K562 (cell line): ENCODE data around the gene ITGA11. TPM values are rescaled to one million over a fixed set of nuclear protein-coding genes. Genes with fewer than 3 reads are reported as not detected.

Source experiments
- ATAC-seq: fragments of 200-7000 bp; cut with Tn5 transposase; 3 replicates; pipeline ENCODE4 v1.9.1; 2020; ENCODE audit warnings: moderate library complexity
- BruUV-seq: library from RNA; stranded (reverse); fragments of 400-500 nt; replicated peaks from 2 replicates; lab custom pipeline; 2021; lab: Mats Ljungman, UMichigan
- CTCF ChIA-PET: fragments of 300-600 bp; formaldehyde crosslinking; extraction: SDS; loops from one replicate; lab custom pipeline; 2021; ENCODE audit warnings: low intra/inter-chr PET ratio; lab: Yijun Ruan, JAX
- POLR2A ChIA-PET: fragments of 300-600, 350-650 bp; sonication (Branson Sonifier 250); formaldehyde crosslinking; extraction: SDS; loops from one replicate; lab custom pipeline; 2021; ENCODE audit warnings: antibody characterized with exemption, inconsistent platforms; lab: Yijun Ruan, JAX
- DNase-seq, 4 experiments: peaks; one replicate each; pipeline versions ENCODE4 v3.0.0 to v3.0.0-alpha.2; 2011 to 2018; ENCODE audit warnings: low spot score in 3 of 4, mixed read lengths in 3 of 4; ENCODE audit errors: extremely low read depth in 1 of 4
- FAIRE-seq: peaks from 2 replicates; lab custom pipeline; 2011; peaks lifted over from hg19 to GRCh38; lab: Jason Lieb, UNC
- H2AFZ ChIP-seq: 2 replicates; pipeline ENCODE4 v1.6.0; 2011; ENCODE audit warnings: low read depth, low read length, control low read depth, inconsistent platforms
- H3K27ac ChIP-seq: fragments of 200-600 bp; 3 replicates; pipeline ENCODE4 v1.8.0; 2011; ENCODE audit warnings: low read depth, mild to moderate bottlenecking, control low read depth, inconsistent platforms, low read length, moderate library complexity, mixed read lengths; ENCODE audit errors: extremely low read depth
- H3K27me3 ChIP-seq, 2 experiments: fragments of 300-600 bp in 1 of 2; 2 replicates in 1 of 2; 3 replicates in 1 of 2; pipeline versions ENCODE4 v1.6.0 to v1.8.0; 2011; ENCODE audit warnings: inconsistent platforms in 2 of 2, low read length in 2 of 2, mild to moderate bottlenecking in 1 of 2, mixed read lengths in 1 of 2, moderate library complexity in 1 of 2; ENCODE audit not compliant: control insufficient read depth in 2 of 2, insufficient read depth in 2 of 2
- H3K36me3 ChIP-seq: fragments of 300-600 bp; 3 replicates; pipeline ENCODE4 v1.8.0; 2011; ENCODE audit warnings: mild to moderate bottlenecking, low read length, inconsistent platforms; ENCODE audit not compliant: control insufficient read depth, insufficient read depth
- H3K4me1 ChIP-seq, 2 experiments: fragments of 200-600 bp in 1 of 2; replicated peaks in 1 of 2; 2 replicates in 1 of 2; 3 replicates in 1 of 2; pipeline versions ENCODE4 v1.5.1 to v1.8.0; 2011; ENCODE audit warnings: inconsistent platforms in 2 of 2, low read length in 2 of 2, mild to moderate bottlenecking in 1 of 2, mixed read lengths in 1 of 2, moderate library complexity in 1 of 2; ENCODE audit not compliant: control insufficient read depth in 2 of 2, insufficient read depth in 2 of 2
- H3K4me2 ChIP-seq: 2 replicates; pipeline ENCODE4 v1.6.1; 2011; ENCODE audit warnings: low read length, control low read depth, inconsistent platforms, mixed read lengths; ENCODE audit not compliant: insufficient read depth
- H3K4me3 ChIP-seq: fragments of 200-600 bp; sonication (generic), shearing (Covaris generic); 2 replicates; pipeline ENCODE4 v1.5.1; 2016; ENCODE audit warnings: control low read depth, inconsistent platforms
- H3K79me2 ChIP-seq: fragments of 200-600 bp; 3 replicates; pipeline ENCODE4 v1.8.0; 2011; ENCODE audit warnings: low read length, inconsistent platforms; ENCODE audit not compliant: control insufficient read depth, insufficient read depth
- H3K9ac ChIP-seq, 2 experiments: 2 replicates each; pipeline versions ENCODE4 v1.6.0 to v1.6.1; 2011; ENCODE audit warnings: low read depth in 2 of 2, low read length in 2 of 2, control low read depth in 1 of 2, inconsistent platforms in 1 of 2, mild to moderate bottlenecking in 1 of 2, mixed read lengths in 1 of 2; ENCODE audit not compliant: insufficient read depth in 1 of 2
- H3K9me1 ChIP-seq: one replicate; pipeline ENCODE4 v1.6.0; 2011; ENCODE audit warnings: inconsistent platforms, mild to moderate bottlenecking, low read length, moderate library complexity; ENCODE audit not compliant: control insufficient read depth, insufficient read depth
- H3K9me3 ChIP-seq: replicated peaks from 2 replicates; pipeline ENCODE4 v1.5.1; 2011; ENCODE audit warnings: low read depth, low read length, inconsistent platforms; ENCODE audit not compliant: control insufficient read depth, insufficient read depth
- H4K20me1 ChIP-seq: replicated peaks from 2 replicates; pipeline ENCODE4 v1.6.1; 2011; ENCODE audit warnings: low read length, inconsistent platforms, mixed read lengths; ENCODE audit not compliant: control insufficient read depth, insufficient read depth
- CBFB ChIP-seq: sonication (generic); formaldehyde crosslinking; IDR thresholded peaks from 2 replicates; pipeline ENCODE4 v1.4.0; 2020; ENCODE audit warnings: mild to moderate bottlenecking, missing genetic modification reagents
- EGR1 ChIP-seq: fragments of 450-650 bp; conservative IDR thresholded peaks from 2 replicates; pipeline ENCODE4 v1.6.1; 2017; ENCODE audit warnings: mild to moderate bottlenecking
- NUFIP1 ChIP-seq: fragments of 450-650 bp; IDR thresholded peaks from 2 replicates; pipeline ENCODE4 v1.6.1; 2018; ENCODE audit not compliant: partially characterized antibody
- PYGO2 ChIP-seq: fragments of 450-650 bp; IDR thresholded peaks from 2 replicates; pipeline ENCODE4 v1.6.1; 2016; ENCODE audit warnings: mild to moderate bottlenecking, missing genetic modification characterization, moderate library complexity, missing compliant biosample characterization
- RAD51 ChIP-seq: fragments of 450-650 bp; IDR thresholded peaks from 2 replicates; pipeline ENCODE4 v1.7.1; 2016; ENCODE audit warnings: low read depth, mild to moderate bottlenecking, borderline replicate concordance
- ZNF232 ChIP-seq: sonication (generic); formaldehyde crosslinking; IDR thresholded peaks from 2 replicates; pipeline ENCODE4 v1.8.0; 2022; ENCODE audit warnings: mild to moderate bottlenecking, missing genetic modification reagents
- WGBS: fragments of 100-300 bp; shearing (Covaris generic); methylation state at CpG from one replicate; pipeline ENCODE4 v1.1.6; 2016; ENCODE audit warnings: low coverage, mixed read lengths; ENCODE audit not compliant: insufficient coverage; ENCODE audit errors: missing lambda C conversion rate; 5-methylcytosine and 5-hydroxymethylcytosine counted together
- in situ Hi-C: fragments of 300-500 bp; cut with MboI; formaldehyde crosslinking; loops from 4 replicates; pipeline ENCODE4 v1.15.0; 2018; ENCODE audit warnings: inconsistent platforms, mixed read lengths
- intact Hi-C: fragments of 100-400 bp; cut with micrococcal nuclease; formaldehyde crosslinking; loops from 2 replicates; pipeline ENCODE4 v1.14.2; 2022
- polyA plus RNA-seq, 8 experiments: library from polyadenylated mRNA; depleted of rRNA in 4 of 8; stranded (reverse) in 5 of 8; unstranded in 3 of 8; fragments of >200 nt; fragmentation: Nextera tagmentation in 2 of 8; fragmentation: Illumina TruSeq in 1 of 8; extraction: Ambion mirVana in 2 of 8; extraction: Trizol in 1 of 8; gene quantifications; 2 replicates each; pipeline versions ENCODE4 v1.2.1 to v1.2.3, GENCODE V29; 2011 to 2014; ENCODE audit warnings: inconsistent platforms in 1 of 8, missing spikeins in 1 of 8
- total RNA-seq, 7 experiments: library from RNA; depleted of rRNA in 6 of 7; stranded (reverse); fragments of >200 nt in 6 of 7; fragmentation: Illumina TruSeq in 2 of 7; extraction: Trizol in 2 of 7; gene quantifications; 2 replicates each; pipeline versions ENCODE4 v1.2.1 to v1.2.3, GENCODE V29; 2011 to 2021; ENCODE audit warnings: low replicate concordance in 1 of 7
- TF ChIP-seq, protein P1 (sequence below), 2 experiments: fragments of 450-650 bp; IDR thresholded peaks; 2 replicates each; pipeline ENCODE4 v1.6.1; 2016
- TF ChIP-seq, protein P2 (sequence below): fragments of 250-450 bp; sonication (Bioruptor Pico); IDR thresholded peaks from 2 replicates; pipeline ENCODE4 v1.4.0; 2020; ENCODE audit warnings: mild to moderate bottlenecking
- TF ChIP-seq, protein P3 (sequence below): fragments of 450-650 bp; formaldehyde crosslinking; IDR thresholded peaks from 2 replicates; pipeline ENCODE4 v1.4.0; 2022; ENCODE audit warnings: missing genetic modification characterization

Gene ITGA11
- total and polyA plus RNA-seq, 9 of the 15 experiments (the other 6 are each of a cell fraction or from before 2014, with no cell fraction given), result 0.01 TPM; not detected in 8

DNA sequence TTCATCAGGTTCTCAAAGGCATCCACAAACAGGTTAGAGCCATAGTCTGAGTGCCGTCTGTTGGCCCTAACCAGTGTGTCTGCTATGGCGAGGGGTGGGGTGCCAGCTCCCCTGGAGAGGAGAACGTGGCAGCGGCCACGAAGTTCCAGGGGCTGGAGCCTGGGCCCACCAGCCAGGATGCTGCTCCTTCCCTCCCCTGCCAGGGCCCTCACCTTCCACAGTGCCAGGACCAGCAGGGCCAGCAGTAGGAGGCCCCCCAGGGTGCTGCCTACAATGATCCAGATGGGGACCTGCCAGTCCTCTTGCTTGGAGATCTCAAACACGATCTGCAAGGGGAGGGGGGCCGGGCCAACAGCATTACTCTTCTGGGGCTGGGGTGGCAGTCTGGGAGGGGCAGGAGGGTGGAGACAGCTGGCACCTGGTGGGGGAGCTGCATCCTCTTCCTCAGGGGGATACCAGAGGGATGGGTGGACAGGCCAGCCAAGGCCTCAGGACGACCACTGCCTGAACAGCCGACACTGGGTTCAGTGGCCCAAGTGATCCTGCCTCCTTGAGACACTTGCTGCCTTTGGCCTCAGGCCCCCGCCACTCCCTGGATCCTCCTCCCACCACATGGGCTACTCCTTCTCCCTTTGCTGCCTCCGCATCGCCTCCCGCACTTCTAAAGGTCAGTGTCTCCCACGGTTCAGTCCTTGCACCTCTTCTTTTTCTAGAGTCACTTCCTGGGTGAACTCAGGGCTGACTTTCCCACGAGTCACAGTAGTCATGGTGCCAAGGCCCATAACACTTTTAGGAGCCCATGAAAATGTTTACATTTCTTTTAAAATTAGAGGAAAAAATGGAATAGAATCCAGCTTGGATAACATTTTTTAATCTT, 128.2 kb downstream of the ITGA11 start:
- no TSS peak for BruUV-seq
- no peak for DNase-seq
- CTCF ChIA-PET, result no interaction called here

More for the DNA sequence above, 128.2 kb downstream of the ITGA11 start:
- H2AFZ ChIP-seq, result no peak overlapping the region
- H3K4me1 ChIP-seq, result peaks cover 0 to 6% of the 10 kb centered on the region in 2 experiments; a peak in 2 of 5 replicates
- in situ Hi-C loops, result loop anchor here (5.0 kb wide), 1 partner anchor 56 kb away; no protein-coding TSS in a partner anchor
- no peak for FAIRE-seq
- H3K79me2 ChIP-seq, result no peaks in the 10 kb centered on the region
- H3K4me3 ChIP-seq, result no peak overlapping the region
- H3K4me2 ChIP-seq, result no peak overlapping the region
- intact Hi-C loops, result no loop called here
- 25% methylated on average over 14 of the region's 15 CpGs for WGBS
- no peaks in the 10 kb centered on the region for H3K9me1 ChIP-seq
- POLR2A ChIA-PET, result no interaction called here
- H3K27ac ChIP-seq, result no peak overlapping the region
- no peak for ATAC-seq
- H3K9ac ChIP-seq, result no peak overlapping the region
- H3K27me3 ChIP-seq, result peaks cover 9 to 17% of the 10 kb centered on the region in 2 experiments; a peak in 4 of 5 replicates
- H4K20me1 ChIP-seq, result no peaks in the 10 kb centered on the region
- no peaks in the 10 kb centered on the region for H3K36me3 ChIP-seq
- H3K9me3 ChIP-seq, result no peaks in the 10 kb centered on the region
- TF ChIP-seq CBFB (no peak), RAD51 (no peak), ZNF232 (CRISPR knock-in tag) (no peak), NUFIP1 (no peak), EGR1 (no peak; the same call in 1 of the 2 replicates), PYGO2 (tag) (no peak)
- TF ChIP-seq, protein P1, sequence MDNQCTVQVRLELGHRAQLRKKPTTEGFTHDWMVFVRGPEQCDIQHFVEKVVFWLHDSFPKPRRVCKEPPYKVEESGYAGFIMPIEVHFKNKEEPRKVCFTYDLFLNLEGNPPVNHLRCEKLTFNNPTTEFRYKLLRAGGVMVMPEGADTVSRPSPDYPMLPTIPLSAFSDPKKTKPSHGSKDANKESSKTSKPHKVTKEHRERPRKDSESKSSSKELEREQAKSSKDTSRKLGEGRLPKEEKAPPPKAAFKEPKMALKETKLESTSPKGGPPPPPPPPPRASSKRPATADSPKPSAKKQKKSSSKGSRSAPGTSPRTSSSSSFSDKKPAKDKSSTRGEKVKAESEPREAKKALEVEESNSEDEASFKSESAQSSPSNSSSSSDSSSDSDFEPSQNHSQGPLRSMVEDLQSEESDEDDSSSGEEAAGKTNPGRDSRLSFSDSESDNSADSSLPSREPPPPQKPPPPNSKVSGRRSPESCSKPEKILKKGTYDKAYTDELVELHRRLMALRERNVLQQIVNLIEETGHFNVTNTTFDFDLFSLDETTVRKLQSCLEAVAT (IDR thresholded peaks at IDR 0.05), result no peak
- TF ChIP-seq, protein P2, sequence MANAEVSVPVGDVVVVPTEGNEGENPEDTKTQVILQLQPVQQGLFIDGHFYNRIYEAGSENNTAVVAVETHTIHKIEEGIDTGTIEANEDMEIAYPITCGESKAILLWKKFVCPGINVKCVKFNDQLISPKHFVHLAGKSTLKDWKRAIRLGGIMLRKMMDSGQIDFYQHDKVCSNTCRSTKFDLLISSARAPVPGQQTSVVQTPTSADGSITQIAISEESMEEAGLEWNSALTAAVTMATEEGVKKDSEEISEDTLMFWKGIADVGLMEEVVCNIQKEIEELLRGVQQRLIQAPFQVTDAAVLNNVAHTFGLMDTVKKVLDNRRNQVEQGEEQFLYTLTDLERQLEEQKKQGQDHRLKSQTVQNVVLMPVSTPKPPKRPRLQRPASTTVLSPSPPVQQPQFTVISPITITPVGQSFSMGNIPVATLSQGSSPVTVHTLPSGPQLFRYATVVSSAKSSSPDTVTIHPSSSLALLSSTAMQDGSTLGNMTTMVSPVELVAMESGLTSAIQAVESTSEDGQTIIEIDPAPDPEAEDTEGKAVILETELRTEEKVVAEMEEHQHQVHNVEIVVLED (CRISPR knock-in tag), result no peak
- TF ChIP-seq, protein P3, sequence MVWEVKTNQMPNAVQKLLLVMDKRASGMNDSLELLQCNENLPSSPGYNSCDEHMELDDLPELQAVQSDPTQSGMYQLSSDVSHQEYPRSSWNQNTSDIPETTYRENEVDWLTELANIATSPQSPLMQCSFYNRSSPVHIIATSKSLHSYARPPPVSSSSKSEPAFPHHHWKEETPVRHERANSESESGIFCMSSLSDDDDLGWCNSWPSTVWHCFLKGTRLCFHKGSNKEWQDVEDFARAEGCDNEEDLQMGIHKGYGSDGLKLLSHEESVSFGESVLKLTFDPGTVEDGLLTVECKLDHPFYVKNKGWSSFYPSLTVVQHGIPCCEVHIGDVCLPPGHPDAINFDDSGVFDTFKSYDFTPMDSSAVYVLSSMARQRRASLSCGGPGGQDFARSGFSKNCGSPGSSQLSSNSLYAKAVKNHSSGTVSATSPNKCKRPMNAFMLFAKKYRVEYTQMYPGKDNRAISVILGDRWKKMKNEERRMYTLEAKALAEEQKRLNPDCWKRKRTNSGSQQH, result no peak
